Muscle layer of colon (tissue), 2 donors: ENCODE measurements around the gene CEP76.
"Not testable (repeated sequence)": the region's sequence is repeated elsewhere in the genome, so short reads cannot be mapped to it uniquely, and the experiment has no call there.

Source experiments
- H3K27ac ChIP-seq: one replicate; pipeline ENCODE4 v1.7.0; 2013; ENCODE audit warnings: low read depth, mild to moderate bottlenecking, low read length, moderate library complexity
- H3K27me3 ChIP-seq, 2 donors: one replicate each; pipeline ENCODE4 v1.7.0; 2013; ENCODE audit warnings: low read length in 2 of 2, mild to moderate bottlenecking in 2 of 2; ENCODE audit not compliant: insufficient read depth in 2 of 2, control insufficient read depth in 1 of 2
- H3K36me3 ChIP-seq: one replicate; pipeline ENCODE4 v1.7.0; 2013; ENCODE audit warnings: mild to moderate bottlenecking, low read length; ENCODE audit not compliant: insufficient read depth
- H3K4me1 ChIP-seq: one replicate; pipeline ENCODE4 v1.7.0; 2013; ENCODE audit warnings: mild to moderate bottlenecking, low read length; ENCODE audit not compliant: insufficient read depth
- H3K4me3 ChIP-seq, 2 donors: one replicate each; pipeline ENCODE4 v1.7.0; 2013; ENCODE audit warnings: low read length in 2 of 2, low read depth in 1 of 2, mild to moderate bottlenecking in 1 of 2, moderate library complexity in 1 of 2
- H3K9ac ChIP-seq: one replicate; pipeline ENCODE4 v1.7.0; 2013; ENCODE audit warnings: low read length
- H3K9me3 ChIP-seq: one replicate; pipeline ENCODE4 v1.7.0; 2013; ENCODE audit warnings: mild to moderate bottlenecking, low read length
- donor health status: abdominal sarcoma.
- donor health status: Adenocarcinoma of cecum.

CEP76 gene

GRCh38 chr18:12656938-12657683 is 45.4 kb downstream of the CEP76 start:
- Histone ChIP-seq H3K27me3 (no peaks in the 10 kb centered on the region), H3K27ac (peak overlapping the region; percentile 66), H3K9me3 (no peaks in the 10 kb centered on the region), H3K4me3 (peak overlapping the region; percentile 38 to 49), H3K4me1 (peaks cover 15% of the 10 kb centered on the region), H3K9ac (peak overlapping the region; percentile 45), H3K36me3 (no peaks in the 10 kb centered on the region)

- H3K27ac ChIP-seq = peak overlapping the region; percentile 66
These were observed 46.0 kb downstream of the CEP76 start for GRCh38 chr18:12656605-12656937.

GRCh38 chr18:12654971-12655370 is 47.6 kb downstream of the CEP76 start:
- Histone ChIP-seq H3K27ac (no peak overlapping the region), H3K36me3 (no peaks in the 10 kb centered on the region), H3K4me3 (no peak overlapping the region), H3K9me3 (no peaks in the 10 kb centered on the region), H3K4me1 (peaks cover 15% of the 10 kb centered on the region), H3K9ac (no peak overlapping the region), H3K27me3 (no peaks in the 10 kb centered on the region)

More at GRCh38 chr18:12656605-12656937, 46.0 kb downstream of the CEP76 start:
- Histone ChIP-seq H3K9me3 (no peaks in the 10 kb centered on the region), H3K27me3 (no peaks in the 10 kb centered on the region), H3K9ac (peak overlapping the region; percentile 45), H3K4me1 (peaks cover 15% of the 10 kb centered on the region), H3K36me3 (no peaks in the 10 kb centered on the region), H3K4me3 (peak overlapping the region; percentile 38 to 49)

- Histone ChIP-seq H3K27me3 (no peaks in the 10 kb centered on the region), H3K27ac (no peak overlapping the region), H3K4me1 (peaks cover 15% of the 10 kb centered on the region), H3K9me3 (no peaks in the 10 kb centered on the region), H3K9ac (no peak overlapping the region), H3K36me3 (no peaks in the 10 kb centered on the region), H3K4me3 (no peak overlapping the region)
These were observed 49.6 kb downstream of the CEP76 start for GRCh38 chr18:12652861-12653401.

GRCh38 chr18:12651651-12652050 is 50.9 kb downstream of the CEP76 start:
- Histone ChIP-seq H3K27ac (no peak overlapping the region), H3K9me3 (no peaks in the 10 kb centered on the region), H3K4me1 (peaks cover 14% of the 10 kb centered on the region), H3K36me3 (no peaks in the 10 kb centered on the region), H3K27me3 (no peaks in the 10 kb centered on the region), H3K9ac (no peak overlapping the region), H3K4me3 (no peak overlapping the region)

GRCh38 chr18:12647773-12648172 is 54.8 kb downstream of the CEP76 start:
- Histone ChIP-seq H3K4me1 (peaks cover 14% of the 10 kb centered on the region), H3K9ac (no peak overlapping the region), H3K9me3 (no peaks in the 10 kb centered on the region), H3K27me3 (no peaks in the 10 kb centered on the region), H3K4me3 (no peak overlapping the region), H3K27ac (no peak overlapping the region), H3K36me3 (no peaks in the 10 kb centered on the region)

- Histone ChIP-seq H3K36me3 (no peaks in the 10 kb centered on the region), H3K4me3 (no peak overlapping the region), H3K27ac (no peak overlapping the region), H3K9ac (no peak overlapping the region), H3K4me1 (peaks cover 14% of the 10 kb centered on the region), H3K9me3 (no peaks in the 10 kb centered on the region), H3K27me3 (no peaks in the 10 kb centered on the region)
These were observed 56.7 kb downstream of the CEP76 start for GRCh38 chr18:12645751-12646203.

GRCh38 chr18:12645254-12645653 is 57.3 kb downstream of the CEP76 start:
- no peaks in the 10 kb centered on the region for H3K36me3 ChIP-seq
- no peaks in the 10 kb centered on the region for H3K9me3 ChIP-seq
- no peak overlapping the region for H3K4me3 ChIP-seq
- no peak overlapping the region for H3K27ac ChIP-seq
- H3K27me3 ChIP-seq = no peaks in the 10 kb centered on the region
- H3K4me1 ChIP-seq = peaks cover 14% of the 10 kb centered on the region
- H3K9ac ChIP-seq = no peak overlapping the region

- not testable (repeated sequence) for H3K9me3 ChIP-seq, H3K4me3 ChIP-seq, H3K9ac ChIP-seq, H3K27ac ChIP-seq, H3K27me3 ChIP-seq, H3K36me3 ChIP-seq
- H3K4me1 ChIP-seq = peaks cover 14% of the 10 kb centered on the region
These were observed 58.8 kb downstream of the CEP76 start for GRCh38 chr18:12643756-12644155.

- no peaks in the 10 kb centered on the region for H3K36me3 ChIP-seq
- no peaks in the 10 kb centered on the region for H3K27me3 ChIP-seq
- H3K9me3 ChIP-seq = no peaks in the 10 kb centered on the region
- peaks cover 11% of the 10 kb centered on the region for H3K4me1 ChIP-seq
- no peak overlapping the region for H3K27ac ChIP-seq
- no peak overlapping the region for H3K4me3 ChIP-seq
- H3K9ac ChIP-seq = no peak overlapping the region
These were observed 61.7 kb downstream of the CEP76 start for GRCh38 chr18:12640881-12641200.

GRCh38 chr18:12639990-12640880 is 62.3 kb downstream of the CEP76 start:
- Histone ChIP-seq H3K9me3 (no peaks in the 10 kb centered on the region), H3K27ac (no peak overlapping the region), H3K36me3 (no peaks in the 10 kb centered on the region), H3K4me3 (no peak overlapping the region), H3K27me3 (no peaks in the 10 kb centered on the region), H3K9ac (no peak overlapping the region), H3K4me1 (peaks cover 5% of the 10 kb centered on the region)
